ENCODE data around the gene C5orf24.

Gene C5orf24

DNA sequence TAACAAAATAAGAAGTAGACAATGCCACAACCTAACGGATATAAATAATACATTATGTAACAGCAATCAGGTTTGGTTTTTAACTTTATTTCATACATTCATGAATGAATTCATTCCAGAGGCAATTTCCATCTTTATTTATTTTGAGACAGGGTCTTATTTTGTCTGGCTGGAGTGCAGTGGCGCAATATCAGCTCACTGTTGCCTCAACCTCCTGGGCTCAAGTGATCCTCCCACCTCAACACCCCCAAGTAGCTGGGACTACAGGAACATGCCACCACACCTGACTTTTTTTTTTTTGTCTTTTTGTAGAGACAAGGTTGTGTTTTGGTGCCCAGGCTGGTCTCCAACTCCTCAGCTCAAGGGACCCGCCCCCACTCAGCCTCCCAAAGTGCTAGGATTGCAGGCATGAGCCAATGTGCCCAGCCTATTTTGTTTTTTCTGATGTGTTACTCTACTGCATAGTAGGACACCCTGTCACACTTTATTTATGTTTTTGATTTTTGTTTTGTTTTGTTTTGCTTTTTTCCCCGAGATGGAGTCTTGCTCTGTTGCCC is 26.3 kb upstream of the C5orf24 start:
- no peaks in the 10 kb centered on the region for H3K4me1 ChIP-seq (ENCODE audit: control insufficient read depth, insufficient read depth, low read length)
- TF ChIP-seq GLIS1 (tag by site-specific recombination; IDR thresholded peaks at IDR 0.05) (peak; percentile 18; the same call in 1 of the 2 replicates), ZFHX2 (tag by site-specific recombination; conservative IDR thresholded peaks at IDR 0.05) (peak; percentile 30; the same call in 1 of the 2 replicates), ZNF571 (tag by site-specific recombination; IDR thresholded peaks at IDR 0.05) (no peak), SCRT2 (tag by site-specific recombination; IDR thresholded peaks at IDR 0.05) (no peak)
- ChIA-PET CTCF (interaction anchor here (0.6 kb wide), 1 partner anchor 34 kb away, joined by 5 read pairs; no protein-coding TSS in a partner anchor), POLR2A (no interaction called here)
- H3K9me3 ChIP-seq (ENCODE audit: control insufficient read depth, insufficient read depth, low read depth, low read length), result no peaks in the 10 kb centered on the region
- H3K36me3 ChIP-seq (ENCODE audit: control insufficient read depth in 2 of 2, insufficient read depth in 1 of 2, low read length in 2 of 2), result peaks cover 81 to 86% of the 10 kb centered on the region in 2 experiments
- no peak overlapping the region for H3K27ac ChIP-seq (ENCODE audit: extremely low read depth, low read depth, low read length)
- no peak overlapping the region for H3K4me3 ChIP-seq (ENCODE audit: low read depth, low read length)

DNA sequence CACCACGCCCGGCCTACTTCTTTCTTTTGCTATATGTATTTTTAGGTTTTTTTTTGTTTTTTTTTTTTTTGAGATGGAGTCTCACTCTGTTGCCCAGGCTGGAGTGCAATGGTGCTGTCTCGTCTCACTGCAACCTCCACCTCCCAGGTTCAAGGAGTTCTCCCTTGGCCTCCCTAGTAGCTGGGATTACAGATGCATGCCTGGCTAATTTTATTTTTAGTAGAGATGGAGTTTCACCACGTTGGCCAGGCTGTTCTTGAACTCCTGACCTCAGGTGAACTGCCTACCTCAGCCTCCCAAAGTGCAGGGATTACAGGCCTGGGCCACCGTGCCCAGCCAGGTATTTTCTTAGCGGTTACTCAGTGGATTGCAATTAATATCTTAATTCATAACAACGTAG is 23.9 kb upstream of the C5orf24 start:
- H3K36me3 ChIP-seq (ENCODE audit: control insufficient read depth in 2 of 2, insufficient read depth in 1 of 2, low read length in 2 of 2), result peaks cover 66 to 87% of the 10 kb centered on the region in 2 experiments
- H3K4me3 ChIP-seq (ENCODE audit: low read depth, low read length), result no peak overlapping the region
- H3K9me3 ChIP-seq (ENCODE audit: control insufficient read depth, insufficient read depth, low read depth, low read length), result no peaks in the 10 kb centered on the region
- TF ChIP-seq ZNF624 (tag by site-specific recombination; IDR thresholded peaks at IDR 0.05), result no peak
- TF ChIP-seq, protein P1, sequence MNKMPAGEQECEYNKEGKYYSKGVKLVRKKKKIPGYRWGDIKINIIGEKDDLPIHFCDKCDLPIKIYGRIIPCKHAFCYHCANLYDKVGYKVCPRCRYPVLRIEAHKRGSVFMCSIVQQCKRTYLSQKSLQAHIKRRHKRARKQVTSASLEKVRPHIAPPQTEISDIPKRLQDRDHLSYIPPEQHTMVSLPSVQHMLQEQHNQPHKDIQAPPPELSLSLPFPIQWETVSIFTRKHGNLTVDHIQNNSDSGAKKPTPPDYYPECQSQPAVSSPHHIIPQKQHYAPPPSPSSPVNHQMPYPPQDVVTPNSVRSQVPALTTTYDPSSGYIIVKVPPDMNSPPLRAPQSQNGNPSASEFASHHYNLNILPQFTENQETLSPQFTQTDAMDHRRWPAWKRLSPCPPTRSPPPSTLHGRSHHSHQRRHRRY (tag by site-specific recombination; IDR thresholded peaks at IDR 0.05), result no peak
- no peak for TF ChIP-seq ZNF843 (tag by site-specific recombination; IDR thresholded peaks at IDR 0.05)
- TF ChIP-seq GLI2 (tag by site-specific recombination; IDR thresholded peaks at IDR 0.05; ENCODE audit: borderline replicate concordance, low read depth), result no peak
- TF ChIP-seq ZNF274 (IDR thresholded peaks at IDR 0.05; ENCODE audit: low read length), result no peak
- TF ChIP-seq ZNF274 (tag by site-specific recombination; IDR thresholded peaks at IDR 0.05; ENCODE audit: borderline replicate concordance), result no peak
- no peak for TF ChIP-seq ZFP41 (tag by site-specific recombination; IDR thresholded peaks at IDR 0.05; ENCODE audit: borderline replicate concordance)
- TF ChIP-seq, protein P2, sequence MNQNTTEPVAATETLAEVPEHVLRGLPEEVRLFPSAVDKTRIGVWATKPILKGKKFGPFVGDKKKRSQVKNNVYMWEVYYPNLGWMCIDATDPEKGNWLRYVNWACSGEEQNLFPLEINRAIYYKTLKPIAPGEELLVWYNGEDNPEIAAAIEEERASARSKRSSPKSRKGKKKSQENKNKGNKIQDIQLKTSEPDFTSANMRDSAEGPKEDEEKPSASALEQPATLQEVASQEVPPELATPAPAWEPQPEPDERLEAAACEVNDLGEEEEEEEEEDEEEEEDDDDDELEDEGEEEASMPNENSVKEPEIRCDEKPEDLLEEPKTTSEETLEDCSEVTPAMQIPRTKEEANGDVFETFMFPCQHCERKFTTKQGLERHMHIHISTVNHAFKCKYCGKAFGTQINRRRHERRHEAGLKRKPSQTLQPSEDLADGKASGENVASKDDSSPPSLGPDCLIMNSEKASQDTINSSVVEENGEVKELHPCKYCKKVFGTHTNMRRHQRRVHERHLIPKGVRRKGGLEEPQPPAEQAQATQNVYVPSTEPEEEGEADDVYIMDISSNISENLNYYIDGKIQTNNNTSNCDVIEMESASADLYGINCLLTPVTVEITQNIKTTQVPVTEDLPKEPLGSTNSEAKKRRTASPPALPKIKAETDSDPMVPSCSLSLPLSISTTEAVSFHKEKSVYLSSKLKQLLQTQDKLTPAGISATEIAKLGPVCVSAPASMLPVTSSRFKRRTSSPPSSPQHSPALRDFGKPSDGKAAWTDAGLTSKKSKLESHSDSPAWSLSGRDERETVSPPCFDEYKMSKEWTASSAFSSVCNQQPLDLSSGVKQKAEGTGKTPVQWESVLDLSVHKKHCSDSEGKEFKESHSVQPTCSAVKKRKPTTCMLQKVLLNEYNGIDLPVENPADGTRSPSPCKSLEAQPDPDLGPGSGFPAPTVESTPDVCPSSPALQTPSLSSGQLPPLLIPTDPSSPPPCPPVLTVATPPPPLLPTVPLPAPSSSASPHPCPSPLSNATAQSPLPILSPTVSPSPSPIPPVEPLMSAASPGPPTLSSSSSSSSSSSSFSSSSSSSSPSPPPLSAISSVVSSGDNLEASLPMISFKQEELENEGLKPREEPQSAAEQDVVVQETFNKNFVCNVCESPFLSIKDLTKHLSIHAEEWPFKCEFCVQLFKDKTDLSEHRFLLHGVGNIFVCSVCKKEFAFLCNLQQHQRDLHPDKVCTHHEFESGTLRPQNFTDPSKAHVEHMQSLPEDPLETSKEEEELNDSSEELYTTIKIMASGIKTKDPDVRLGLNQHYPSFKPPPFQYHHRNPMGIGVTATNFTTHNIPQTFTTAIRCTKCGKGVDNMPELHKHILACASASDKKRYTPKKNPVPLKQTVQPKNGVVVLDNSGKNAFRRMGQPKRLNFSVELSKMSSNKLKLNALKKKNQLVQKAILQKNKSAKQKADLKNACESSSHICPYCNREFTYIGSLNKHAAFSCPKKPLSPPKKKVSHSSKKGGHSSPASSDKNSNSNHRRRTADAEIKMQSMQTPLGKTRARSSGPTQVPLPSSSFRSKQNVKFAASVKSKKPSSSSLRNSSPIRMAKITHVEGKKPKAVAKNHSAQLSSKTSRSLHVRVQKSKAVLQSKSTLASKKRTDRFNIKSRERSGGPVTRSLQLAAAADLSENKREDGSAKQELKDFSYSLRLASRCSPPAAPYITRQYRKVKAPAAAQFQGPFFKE (tag by site-specific recombination; IDR thresholded peaks at IDR 0.05; ENCODE audit: borderline replicate concordance), result no peak
- no peak for TF ChIP-seq OSR2 (tag by site-specific recombination; IDR thresholded peaks at IDR 0.05)
- TF ChIP-seq, protein P3, sequence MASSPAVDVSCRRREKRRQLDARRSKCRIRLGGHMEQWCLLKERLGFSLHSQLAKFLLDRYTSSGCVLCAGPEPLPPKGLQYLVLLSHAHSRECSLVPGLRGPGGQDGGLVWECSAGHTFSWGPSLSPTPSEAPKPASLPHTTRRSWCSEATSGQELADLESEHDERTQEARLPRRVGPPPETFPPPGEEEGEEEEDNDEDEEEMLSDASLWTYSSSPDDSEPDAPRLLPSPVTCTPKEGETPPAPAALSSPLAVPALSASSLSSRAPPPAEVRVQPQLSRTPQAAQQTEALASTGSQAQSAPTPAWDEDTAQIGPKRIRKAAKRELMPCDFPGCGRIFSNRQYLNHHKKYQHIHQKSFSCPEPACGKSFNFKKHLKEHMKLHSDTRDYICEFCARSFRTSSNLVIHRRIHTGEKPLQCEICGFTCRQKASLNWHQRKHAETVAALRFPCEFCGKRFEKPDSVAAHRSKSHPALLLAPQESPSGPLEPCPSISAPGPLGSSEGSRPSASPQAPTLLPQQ (tag by site-specific recombination; IDR thresholded peaks at IDR 0.05), result no peak
- no peak for TF ChIP-seq REPIN1 (tag by site-specific recombination; IDR thresholded peaks at IDR 0.05; ENCODE audit: low read depth)
- TF ChIP-seq ZFP37 (tag by site-specific recombination; IDR thresholded peaks at IDR 0.05), result no peak
- POLR2A ChIA-PET, result no interaction called here
- no peak overlapping the region for H3K27ac ChIP-seq (ENCODE audit: extremely low read depth, low read depth, low read length)
- CTCF ChIA-PET, result no interaction called here
- H3K4me1 ChIP-seq (ENCODE audit: control insufficient read depth, insufficient read depth, low read length), result no peaks in the 10 kb centered on the region
